ENCODE results near the gene TMEM151B.

GRCh38 chr6:44275271-44275748 lies 5.1 kb downstream of the TMEM151B start:
- TF ChIP-seq EZH2 (IDR thresholded peaks at IDR 0.05; ENCODE audit: borderline replicate concordance, insufficient read depth, low read length, poor library complexity, severe bottlenecking) (no peak), EP300 (conservative IDR thresholded peaks at IDR 0.05; ENCODE audit: poor library complexity, severe bottlenecking) (no peak), POLR2AphosphoS5 (IDR thresholded peaks at IDR 0.05) (no peak), RAD21 (conservative IDR thresholded peaks at IDR 0.05) (no peak), MXI1 (conservative IDR thresholded peaks at IDR 0.05; ENCODE audit: poor library complexity, severe bottlenecking) (no peak), SMC3 (conservative IDR thresholded peaks at IDR 0.05; ENCODE audit: poor library complexity) (no peak)
- TF ChIP-seq, protein P1, sequence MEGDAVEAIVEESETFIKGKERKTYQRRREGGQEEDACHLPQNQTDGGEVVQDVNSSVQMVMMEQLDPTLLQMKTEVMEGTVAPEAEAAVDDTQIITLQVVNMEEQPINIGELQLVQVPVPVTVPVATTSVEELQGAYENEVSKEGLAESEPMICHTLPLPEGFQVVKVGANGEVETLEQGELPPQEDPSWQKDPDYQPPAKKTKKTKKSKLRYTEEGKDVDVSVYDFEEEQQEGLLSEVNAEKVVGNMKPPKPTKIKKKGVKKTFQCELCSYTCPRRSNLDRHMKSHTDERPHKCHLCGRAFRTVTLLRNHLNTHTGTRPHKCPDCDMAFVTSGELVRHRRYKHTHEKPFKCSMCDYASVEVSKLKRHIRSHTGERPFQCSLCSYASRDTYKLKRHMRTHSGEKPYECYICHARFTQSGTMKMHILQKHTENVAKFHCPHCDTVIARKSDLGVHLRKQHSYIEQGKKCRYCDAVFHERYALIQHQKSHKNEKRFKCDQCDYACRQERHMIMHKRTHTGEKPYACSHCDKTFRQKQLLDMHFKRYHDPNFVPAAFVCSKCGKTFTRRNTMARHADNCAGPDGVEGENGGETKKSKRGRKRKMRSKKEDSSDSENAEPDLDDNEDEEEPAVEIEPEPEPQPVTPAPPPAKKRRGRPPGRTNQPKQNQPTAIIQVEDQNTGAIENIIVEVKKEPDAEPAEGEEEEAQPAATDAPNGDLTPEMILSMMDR (IDR thresholded peaks at IDR 0.05; ENCODE audit: poor library complexity, severe bottlenecking): no peak
- TF ChIP-seq, protein P2, sequence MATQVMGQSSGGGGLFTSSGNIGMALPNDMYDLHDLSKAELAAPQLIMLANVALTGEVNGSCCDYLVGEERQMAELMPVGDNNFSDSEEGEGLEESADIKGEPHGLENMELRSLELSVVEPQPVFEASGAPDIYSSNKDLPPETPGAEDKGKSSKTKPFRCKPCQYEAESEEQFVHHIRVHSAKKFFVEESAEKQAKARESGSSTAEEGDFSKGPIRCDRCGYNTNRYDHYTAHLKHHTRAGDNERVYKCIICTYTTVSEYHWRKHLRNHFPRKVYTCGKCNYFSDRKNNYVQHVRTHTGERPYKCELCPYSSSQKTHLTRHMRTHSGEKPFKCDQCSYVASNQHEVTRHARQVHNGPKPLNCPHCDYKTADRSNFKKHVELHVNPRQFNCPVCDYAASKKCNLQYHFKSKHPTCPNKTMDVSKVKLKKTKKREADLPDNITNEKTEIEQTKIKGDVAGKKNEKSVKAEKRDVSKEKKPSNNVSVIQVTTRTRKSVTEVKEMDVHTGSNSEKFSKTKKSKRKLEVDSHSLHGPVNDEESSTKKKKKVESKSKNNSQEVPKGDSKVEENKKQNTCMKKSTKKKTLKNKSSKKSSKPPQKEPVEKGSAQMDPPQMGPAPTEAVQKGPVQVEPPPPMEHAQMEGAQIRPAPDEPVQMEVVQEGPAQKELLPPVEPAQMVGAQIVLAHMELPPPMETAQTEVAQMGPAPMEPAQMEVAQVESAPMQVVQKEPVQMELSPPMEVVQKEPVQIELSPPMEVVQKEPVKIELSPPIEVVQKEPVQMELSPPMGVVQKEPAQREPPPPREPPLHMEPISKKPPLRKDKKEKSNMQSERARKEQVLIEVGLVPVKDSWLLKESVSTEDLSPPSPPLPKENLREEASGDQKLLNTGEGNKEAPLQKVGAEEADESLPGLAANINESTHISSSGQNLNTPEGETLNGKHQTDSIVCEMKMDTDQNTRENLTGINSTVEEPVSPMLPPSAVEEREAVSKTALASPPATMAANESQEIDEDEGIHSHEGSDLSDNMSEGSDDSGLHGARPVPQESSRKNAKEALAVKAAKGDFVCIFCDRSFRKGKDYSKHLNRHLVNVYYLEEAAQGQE (IDR thresholded peaks at IDR 0.05; ENCODE audit: borderline replicate concordance): no peak
